ENCODE data around the gene GBP2. TPM values are rescaled to one million over a fixed set of nuclear protein-coding genes. Genes with fewer than 3 reads are reported as not detected.

GBP2 gene
- total RNA-seq, 2 experiments from 2014 or later, result 87.6 to 91.8 TPM

DNA sequence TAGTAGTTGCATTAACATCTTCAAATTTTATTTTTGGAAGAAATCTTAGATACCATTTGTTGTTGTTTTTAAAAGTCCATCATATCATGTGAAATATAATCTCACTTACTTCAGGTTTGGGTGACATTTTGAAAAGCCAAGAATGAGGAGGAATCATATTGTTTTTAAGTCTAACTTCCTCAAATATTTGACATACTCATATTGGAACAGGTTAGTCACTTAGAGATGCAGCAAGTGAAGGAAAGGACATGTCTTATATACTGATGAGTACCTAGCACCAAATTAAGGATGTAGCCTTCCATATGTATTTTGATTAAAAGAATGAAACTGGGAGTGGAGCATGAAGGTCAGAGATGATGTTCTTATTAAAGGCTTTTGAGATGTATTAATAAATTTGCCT, 23.9 kb downstream of the GBP2 start:
- no peak overlapping the region for H3K4me3 Mint-ChIP-seq
- intact Hi-C loops (cut with DNase I, micrococcal nuclease), result no loop called here
- no peak for DNase-seq
- Histone ChIP-seq H3K27ac (ENCODE audit: low read depth in 1 of 2, low read length in 2 of 2) (no peak overlapping the region), H3K4me1 (ENCODE audit: insufficient read depth, low read length) (no peaks in the 10 kb centered on the region), H3K9me3 (ENCODE audit: control insufficient read depth in 1 of 2, insufficient read depth in 1 of 2, low read length in 2 of 2) (peaks cover 0 to 4% of the 10 kb centered on the region in 2 experiments), H3K36me3 (ENCODE audit: insufficient read depth, low read length) (peaks cover 28% of the 10 kb centered on the region), H3K27me3 (ENCODE audit: control insufficient read depth in 1 of 2, insufficient read depth in 2 of 2, low read length in 2 of 2) (no peaks in the 10 kb centered on the region), H3K4me3 (ENCODE audit: low read length) (no peak overlapping the region)
- POLR2A ChIA-PET, result no interaction called here
- no peak overlapping the region for H3K27ac Mint-ChIP-seq
- no peak for TF ChIP-seq CTCF (IDR thresholded peaks at IDR 0.05)
- no peaks in the 10 kb centered on the region for H3K27me3 Mint-ChIP-seq
- peaks cover 36% of the 10 kb centered on the region for H3K36me3 Mint-ChIP-seq (ENCODE audit: low read depth)
- no peak for ATAC-seq (ENCODE audit: poor library complexity)
- CTCF ChIA-PET, result interaction anchor here (1.2 kb wide), 1 partner anchor 16 kb away, joined by 3 read pairs; no protein-coding TSS in a partner anchor
- no peaks in the 10 kb centered on the region for H3K4me1 Mint-ChIP-seq (ENCODE audit: low read depth)
- no peaks in the 10 kb centered on the region for H3K9me3 Mint-ChIP-seq

- no peak for TF ChIP-seq CTCF (IDR thresholded peaks at IDR 0.05)
- ATAC-seq (ENCODE audit: poor library complexity), result no peak
- Histone ChIP-seq H3K4me3 (ENCODE audit: low read length) (no peak overlapping the region), H3K36me3 (ENCODE audit: insufficient read depth, low read length) (peaks cover 12% of the 10 kb centered on the region), H3K27me3 (ENCODE audit: control insufficient read depth in 1 of 2, insufficient read depth in 2 of 2, low read length in 2 of 2) (no peaks in the 10 kb centered on the region), H3K4me1 (ENCODE audit: insufficient read depth, low read length) (no peaks in the 10 kb centered on the region), H3K9me3 (ENCODE audit: control insufficient read depth in 1 of 2, insufficient read depth in 1 of 2, low read length in 2 of 2) (peaks cover 0 to 4% of the 10 kb centered on the region in 2 experiments), H3K27ac (ENCODE audit: low read depth in 1 of 2, low read length in 2 of 2) (no peak overlapping the region)
- ChIA-PET POLR2A (interaction anchor here (0.7 kb wide), 1 partner anchor 26 kb away, joined by 3 read pairs; no protein-coding TSS in a partner anchor), CTCF (no interaction called here)
- Mint-ChIP-seq H3K9me3 (peaks cover 6% of the 10 kb centered on the region), H3K27me3 (no peaks in the 10 kb centered on the region), H3K4me3 (no peak overlapping the region), H3K27ac (no peak overlapping the region), H3K36me3 (ENCODE audit: low read depth) (peaks cover 20% of the 10 kb centered on the region), H3K4me1 (ENCODE audit: low read depth) (no peaks in the 10 kb centered on the region)
- intact Hi-C loops (cut with DNase I, micrococcal nuclease), result no loop called here
- no peak for DNase-seq
These were observed 25.5 kb downstream of the GBP2 start for GRCh38 chr1:89100412-89100811.

- Mint-ChIP-seq H3K4me3 (no peak overlapping the region), H3K27ac (no peak overlapping the region), H3K36me3 (ENCODE audit: low read depth) (peaks cover 4% of the 10 kb centered on the region), H3K4me1 (ENCODE audit: low read depth) (no peaks in the 10 kb centered on the region), H3K9me3 (peaks cover 6% of the 10 kb centered on the region), H3K27me3 (no peaks in the 10 kb centered on the region)
- H3K9me3 ChIP-seq (ENCODE audit: control insufficient read depth in 1 of 2, insufficient read depth in 1 of 2, low read length in 2 of 2), result no peaks in the 10 kb centered on the region
- H3K4me3 ChIP-seq (ENCODE audit: low read length), result no peak overlapping the region
- intact Hi-C loops (cut with DNase I, micrococcal nuclease), result no loop called here
- TF ChIP-seq CTCF (IDR thresholded peaks at IDR 0.05), result no peak
- ChIA-PET CTCF (no interaction called here), POLR2A (no interaction called here)
- ATAC-seq (ENCODE audit: poor library complexity) (no peak), DNase-seq (no peak)
- H3K27me3 ChIP-seq (ENCODE audit: control insufficient read depth in 1 of 2, insufficient read depth in 2 of 2, low read length in 2 of 2), result no peaks in the 10 kb centered on the region
- H3K27ac ChIP-seq (ENCODE audit: low read depth in 1 of 2, low read length in 2 of 2), result no peak overlapping the region
- no peaks in the 10 kb centered on the region for H3K4me1 ChIP-seq (ENCODE audit: insufficient read depth, low read length)
- H3K36me3 ChIP-seq (ENCODE audit: insufficient read depth, low read length), result peaks cover under 1% of the 10 kb centered on the region
These were observed 27.1 kb downstream of the GBP2 start for GRCh38 chr1:89098857-89099256.
